ENCODE data around the gene DIP2C.

Gene DIP2C

GRCh38 chr10:511101-511848 is 178.2 kb downstream of the DIP2C start:
- peak; percentile 84 for DNase-seq

DNA sequence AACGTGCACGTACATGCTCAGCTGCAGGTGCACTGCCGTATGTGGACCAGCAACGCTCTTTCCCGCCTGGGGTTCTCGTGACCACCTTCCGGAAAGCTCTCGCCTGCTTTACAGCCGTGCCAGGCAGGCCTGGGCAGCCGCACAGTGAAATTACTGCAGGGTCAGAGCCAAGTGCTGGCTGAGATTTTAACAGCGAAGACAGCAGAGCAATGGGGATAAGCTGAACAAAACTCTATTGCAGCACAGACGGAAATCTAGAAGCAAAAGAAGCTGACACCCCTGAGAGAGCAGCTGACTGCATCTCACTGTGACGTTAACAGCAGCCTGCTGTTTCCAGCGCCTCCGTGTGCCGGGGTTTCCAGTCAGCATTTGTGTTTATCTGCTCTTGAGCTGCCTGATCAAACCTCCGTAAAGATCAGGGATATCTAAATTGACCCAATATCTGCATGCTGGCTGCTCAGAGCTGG is 179.0 kb downstream of the DIP2C start:
- no peak for DNase-seq

DNA sequence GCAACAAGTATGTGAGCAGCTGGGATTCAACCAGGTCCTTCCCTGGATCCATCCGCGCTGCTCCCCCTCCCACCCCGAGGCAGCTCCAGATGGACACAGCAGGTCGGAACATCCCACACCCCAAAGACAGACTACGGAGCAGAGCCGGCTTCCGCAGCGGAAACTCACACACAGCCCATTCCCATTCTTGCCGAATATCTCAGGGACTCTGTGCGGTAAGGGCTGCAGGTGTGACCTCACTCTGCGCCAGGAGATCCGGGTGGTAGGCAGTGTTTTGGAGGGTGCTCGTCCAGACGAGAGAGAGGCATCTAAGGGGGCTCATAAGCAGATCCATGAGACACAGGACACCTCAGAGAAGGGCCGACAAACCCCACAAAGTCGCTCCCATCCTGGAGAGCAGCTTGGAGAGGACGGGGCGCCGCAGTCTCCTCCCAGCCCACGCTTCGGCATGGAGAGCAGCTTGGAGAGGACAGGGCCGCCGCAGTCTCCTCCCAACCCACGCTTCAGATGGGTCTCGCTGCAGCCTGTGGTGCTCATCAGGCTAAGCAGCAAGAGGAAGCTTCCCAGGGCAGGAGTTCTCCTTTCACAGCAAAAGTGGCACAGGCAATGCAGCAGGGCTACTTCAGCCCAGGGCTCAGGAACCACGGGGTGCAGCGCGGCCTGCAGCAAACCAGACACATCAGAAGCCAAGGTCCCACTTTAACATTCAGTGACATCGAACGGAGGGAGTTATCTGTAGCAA is 179.9 kb downstream of the DIP2C start:
- DNase-seq: no peak

GRCh38 chr10:508726-509125 is 180.7 kb downstream of the DIP2C start:
- no peak for DNase-seq

DNA sequence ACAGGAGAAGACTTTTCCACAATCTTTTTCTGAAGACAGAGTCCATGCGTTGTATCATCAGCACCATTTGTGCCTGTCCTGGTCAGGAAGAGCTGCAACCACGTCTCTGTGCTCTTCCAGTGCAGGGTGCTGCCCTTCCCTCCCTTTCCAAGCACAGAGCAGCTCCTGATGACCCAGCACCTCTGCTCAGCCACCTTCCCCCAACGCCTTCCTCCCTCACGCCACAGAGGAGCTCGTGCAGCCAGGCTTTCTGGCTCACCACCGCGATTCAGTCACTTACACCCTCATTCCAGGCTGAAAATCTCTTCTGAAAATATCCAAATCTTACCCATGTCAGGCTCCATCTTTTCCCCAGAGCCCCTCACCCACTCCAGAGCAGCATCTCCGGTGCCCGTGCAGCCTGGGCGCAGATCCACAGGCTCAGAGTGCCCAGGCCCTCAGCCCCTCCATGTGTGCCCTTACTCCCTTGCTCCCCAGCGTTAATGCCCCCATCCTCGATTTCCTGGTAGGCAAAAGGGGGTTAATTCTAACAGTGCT is 181.5 kb downstream of the DIP2C start:
- DNase-seq: no peak

- DNase-seq: no peak
These were observed 182.1 kb downstream of the DIP2C start for GRCh38 chr10:507355-507699.

DNA sequence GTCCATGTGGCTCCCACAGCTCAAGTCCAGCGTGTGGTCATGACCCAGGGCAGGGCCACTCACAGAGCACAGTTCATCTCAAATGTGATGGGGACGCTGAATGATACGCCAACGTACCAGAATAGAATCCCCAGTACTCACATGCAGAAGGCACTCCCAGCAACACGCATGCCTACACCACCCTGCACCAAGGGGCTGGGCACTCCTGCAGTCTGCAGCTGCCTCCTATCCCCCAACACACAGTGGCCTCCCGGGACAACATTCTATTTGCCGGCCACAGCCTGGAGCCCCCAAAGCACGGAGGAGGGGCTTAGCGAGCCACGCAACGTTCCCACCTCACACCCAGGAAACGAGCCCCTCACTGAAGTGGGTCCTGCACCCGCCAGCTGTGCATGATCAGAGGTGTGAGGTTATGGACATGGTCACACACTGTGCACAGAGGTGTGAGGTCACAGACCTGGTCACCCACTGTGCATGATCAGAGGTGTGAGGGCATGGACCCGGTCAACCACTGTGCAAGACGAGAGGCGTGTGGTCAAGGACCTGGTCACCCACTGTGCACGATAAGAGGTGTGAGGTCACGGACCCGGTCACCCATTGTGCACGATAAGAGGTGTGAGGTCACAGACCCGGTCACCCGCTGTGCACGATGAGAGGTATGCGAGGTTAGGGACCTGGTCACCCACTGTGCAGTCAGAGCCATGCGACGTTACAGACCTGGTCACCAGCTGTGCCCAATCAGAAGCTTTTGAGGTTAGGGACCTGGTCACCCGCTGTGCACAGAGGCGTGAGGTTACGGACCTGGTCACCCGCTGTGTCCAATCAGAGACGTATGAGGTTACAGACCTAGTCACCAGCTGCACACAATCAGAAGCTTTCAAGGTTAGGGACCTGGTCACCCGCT is 182.8 kb downstream of the DIP2C start:
- DNase-seq: no peak

GRCh38 chr10:505419-505818 is 184.0 kb downstream of the DIP2C start:
- no peak for DNase-seq

- DNase-seq: no peak
These were observed 184.7 kb downstream of the DIP2C start for GRCh38 chr10:504806-505205.

DNA sequence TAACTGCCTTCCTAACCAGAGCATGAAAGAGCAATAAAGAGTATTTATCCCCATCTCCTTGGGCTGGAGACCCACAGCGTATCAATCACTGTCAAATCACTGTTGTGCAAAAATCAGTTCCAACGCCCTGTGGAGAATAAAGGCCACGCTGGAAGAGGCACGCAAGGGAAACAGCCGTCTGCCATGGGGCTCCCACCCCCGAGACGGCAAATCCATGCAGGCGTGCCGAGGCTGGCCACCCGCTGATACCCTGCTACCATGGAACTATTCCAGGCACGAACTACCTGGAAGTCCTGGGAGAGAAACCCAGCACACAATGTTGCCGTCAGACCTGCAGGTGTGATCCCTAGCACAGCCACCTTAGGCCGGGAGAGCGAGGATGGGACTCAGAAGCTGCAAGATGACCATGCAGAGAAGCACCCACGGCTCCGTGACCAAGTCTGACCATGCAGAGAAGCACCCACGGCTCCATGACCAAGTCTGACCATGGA is 185.3 kb downstream of the DIP2C start:
- DNase-seq: no peak

DNA sequence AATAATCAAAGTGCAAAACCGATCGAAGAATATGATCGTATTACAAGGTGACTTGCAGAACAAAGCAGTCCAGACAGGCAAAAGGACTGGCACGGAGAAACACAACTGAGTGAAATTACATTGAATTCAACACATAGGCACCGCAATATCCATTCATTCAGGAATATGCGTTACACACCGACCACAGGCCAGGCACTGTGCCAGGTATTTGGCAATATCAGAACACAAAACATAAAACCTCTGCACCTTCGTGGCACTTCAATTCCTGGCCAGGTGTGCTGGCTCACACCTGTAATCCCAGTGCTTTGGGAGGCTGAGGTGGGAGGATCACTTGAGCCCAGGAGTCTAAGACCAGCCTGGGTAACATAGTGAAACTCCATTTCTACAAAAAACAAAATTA is 187.9 kb downstream of the DIP2C start:
- DNase-seq: no peak

DNA sequence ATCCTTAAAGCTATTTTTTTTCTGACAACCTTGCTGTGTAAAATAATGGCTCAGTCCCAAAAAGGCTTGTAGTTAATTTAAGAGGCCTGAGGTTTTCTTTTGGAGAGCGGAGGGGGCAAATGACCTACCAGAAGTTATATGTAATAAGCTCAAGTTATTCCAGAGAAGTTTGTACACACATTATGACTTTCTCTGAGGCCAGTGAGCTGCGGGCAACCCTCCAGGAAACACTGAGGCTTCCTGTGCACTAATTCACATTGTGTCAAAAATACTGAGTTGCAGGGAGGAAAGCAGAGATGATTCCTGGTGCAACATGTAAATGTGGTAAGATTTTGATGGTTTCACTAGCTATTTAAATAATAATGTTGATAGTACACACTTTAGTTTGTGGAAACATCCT is 188.6 kb downstream of the DIP2C start:
- DNase-seq: no peak

DNA sequence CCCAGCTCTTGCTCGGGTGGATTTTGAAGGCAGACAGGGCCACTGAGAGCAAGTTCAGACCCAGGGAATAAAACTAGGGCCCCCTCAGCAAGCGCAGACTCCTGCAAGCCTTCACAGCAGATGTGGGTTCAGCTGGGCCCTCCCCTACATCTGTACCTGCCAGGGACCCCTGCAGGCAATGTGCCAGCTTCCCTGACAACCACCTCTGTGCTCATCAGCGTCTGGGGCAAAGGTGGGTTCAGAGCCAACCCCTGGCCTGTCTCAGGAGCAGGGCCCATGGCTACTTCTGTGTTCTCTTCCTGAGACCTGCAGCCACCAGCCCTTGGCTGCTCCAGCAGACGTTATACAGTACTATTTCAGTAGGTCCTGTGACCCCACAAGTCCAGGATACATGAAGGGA is 189.5 kb downstream of the DIP2C start:
- no peak for DNase-seq

DNA sequence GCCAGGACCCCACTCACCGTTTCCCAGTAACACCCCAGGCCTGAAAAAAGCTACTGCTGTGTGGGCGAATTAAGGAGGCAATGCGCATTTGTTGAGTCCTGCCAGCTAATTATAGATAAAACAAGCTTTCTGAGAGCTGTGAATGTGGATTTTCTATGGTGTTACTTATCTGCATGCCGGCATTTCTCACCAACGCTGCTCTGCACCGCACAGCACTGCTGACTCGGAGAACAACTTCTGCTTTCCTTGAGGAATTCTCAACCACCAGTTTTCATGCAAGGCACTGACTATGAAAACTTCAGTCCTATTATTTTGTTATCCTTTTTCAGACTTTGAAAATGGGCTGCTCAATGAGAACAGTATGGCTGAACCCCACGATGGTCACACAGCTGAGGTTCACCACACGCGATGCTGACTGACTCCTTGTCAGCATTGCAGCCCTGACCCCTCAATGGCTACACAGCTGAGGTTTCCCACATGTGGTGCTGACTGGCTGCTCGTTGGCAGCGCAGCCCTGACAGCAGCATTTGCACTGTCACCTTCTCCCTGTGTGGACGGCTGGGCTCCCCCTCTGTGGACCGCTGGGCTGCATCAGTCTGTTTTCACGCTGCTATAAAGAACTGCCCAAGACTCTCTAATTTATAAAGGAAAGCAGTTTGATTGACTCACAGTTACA is 190.6 kb downstream of the DIP2C start:
- no peak for DNase-seq

GRCh38 chr10:497898-498451 is 191.5 kb downstream of the DIP2C start:
- no peak for DNase-seq

- DNase-seq: no peak
These were observed 192.2 kb downstream of the DIP2C start for GRCh38 chr10:497289-497688.

GRCh38 chr10:494556-494955 is 194.9 kb downstream of the DIP2C start:
- no peak for DNase-seq

GRCh38 chr10:494149-494542 is 195.3 kb downstream of the DIP2C start:
- no peak for DNase-seq

DNA sequence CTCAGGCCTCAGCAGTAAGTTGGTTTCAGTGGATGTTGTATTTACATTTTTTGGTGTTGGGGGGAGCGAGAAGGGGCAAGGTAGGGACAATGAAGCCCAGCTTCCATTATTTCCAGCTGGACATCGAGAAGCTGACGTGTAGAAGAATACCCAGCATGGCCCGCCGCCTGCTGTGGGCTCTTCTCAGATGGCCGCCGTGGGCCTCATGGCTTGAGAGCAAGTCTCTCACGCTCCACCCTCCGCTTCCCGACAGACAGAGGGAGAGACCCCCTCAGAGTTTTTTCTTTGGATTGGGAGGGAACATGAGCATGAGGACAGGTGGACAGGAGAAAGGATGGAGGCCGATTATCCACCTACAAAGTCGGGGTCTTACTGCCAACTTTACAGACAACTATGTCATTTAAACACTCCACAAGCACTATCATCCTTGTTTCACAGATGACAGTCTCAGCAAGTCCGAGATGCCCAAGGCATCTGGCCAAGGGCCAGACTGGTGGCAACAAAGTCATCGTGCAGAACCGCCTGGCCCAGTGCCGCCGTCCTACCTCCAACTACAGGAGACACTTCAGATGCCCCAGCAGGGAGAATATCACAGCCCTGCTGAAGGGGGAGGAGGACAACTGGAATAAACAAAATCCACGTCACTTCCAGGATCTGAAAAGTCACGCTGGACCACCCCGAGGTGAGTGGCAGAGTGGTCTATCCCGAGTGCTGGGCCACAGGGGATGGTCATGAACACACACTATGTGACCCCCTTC is 195.9 kb downstream of the DIP2C start:
- DNase-seq: no peak

- no peak for DNase-seq
These were observed 196.6 kb downstream of the DIP2C start for GRCh38 chr10:492836-493235.

DNA sequence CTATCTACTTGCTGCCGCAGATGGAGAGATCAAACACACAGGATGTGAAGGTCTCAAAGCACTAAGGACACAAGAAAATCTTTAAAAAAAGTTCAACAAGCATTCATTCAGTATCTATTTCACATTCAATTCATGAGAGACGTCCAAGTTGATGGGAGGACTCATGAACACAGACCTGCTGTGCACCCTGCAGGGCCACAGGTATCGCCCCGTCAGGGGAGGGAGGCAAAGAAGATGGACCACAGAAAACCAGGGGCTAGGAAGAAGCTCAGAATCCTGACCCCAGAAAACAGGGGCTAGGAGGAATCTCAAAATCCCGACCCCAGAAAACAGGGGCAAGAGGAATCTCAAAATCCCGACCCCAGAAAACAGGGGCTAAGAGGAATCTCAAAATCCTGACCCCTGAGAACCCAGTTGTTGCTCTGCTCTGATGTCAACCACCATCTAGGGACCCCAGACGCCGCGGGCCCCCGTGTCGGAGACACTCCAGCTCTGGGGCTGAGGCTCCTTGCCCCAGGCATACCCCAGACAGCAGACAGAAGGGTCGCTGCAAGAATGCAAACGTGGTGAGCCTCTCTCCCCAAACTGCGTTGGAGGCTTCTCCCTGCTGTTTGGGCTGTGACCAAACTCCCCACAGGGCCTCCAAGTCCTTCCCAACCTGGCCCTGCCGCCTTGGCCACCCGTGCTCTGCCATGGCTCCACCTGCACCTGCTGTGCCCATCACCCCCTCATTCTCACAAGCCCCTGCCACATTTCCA is 197.6 kb downstream of the DIP2C start:
- DNase-seq: no peak

Data from NCI-H82 (cell line).